ENCODE data around the gene DNAJC13. TPM values are rescaled to one million over a fixed set of nuclear protein-coding genes. Genes with fewer than 3 reads are reported as not detected.

The DNAJC13 gene
- polyA plus RNA-seq, 3 donors: 49.7 to 50.7 (median 50.5) TPM

GRCh38 chr3:132457286-132457685, 40.0 kb downstream of the DNAJC13 start:
- DNase-seq (ENCODE audit: low read depth in 3 of 3, low spot score in 2 of 3): no peak

- DNase-seq (ENCODE audit: low read depth in 3 of 3, low spot score in 2 of 3): no peak
Observed at GRCh38 chr3:132459551-132459950, 42.2 kb downstream of the DNAJC13 start.

- DNase-seq (ENCODE audit: low read depth in 3 of 3, low spot score in 2 of 3): no peak
Observed at GRCh38 chr3:132461544-132461943, 44.2 kb downstream of the DNAJC13 start.

- no peak for DNase-seq (ENCODE audit: low read depth in 3 of 3, low spot score in 2 of 3)
Observed at GRCh38 chr3:132464066-132464465, 46.8 kb downstream of the DNAJC13 start.

- no peak for DNase-seq (ENCODE audit: low read depth in 3 of 3, low spot score in 2 of 3)
Observed at GRCh38 chr3:132469326-132469725, 52.0 kb downstream of the DNAJC13 start.

- no peak for DNase-seq (ENCODE audit: low read depth in 3 of 3, low spot score in 2 of 3)
Observed at GRCh38 chr3:132486099-132486498, 68.8 kb downstream of the DNAJC13 start.

- no peak for DNase-seq (ENCODE audit: low read depth in 3 of 3, low spot score in 2 of 3)
Observed at GRCh38 chr3:132488151-132488550, 70.8 kb downstream of the DNAJC13 start.

GRCh38 chr3:132499071-132499470, 81.8 kb downstream of the DNAJC13 start:
- no peak for DNase-seq (ENCODE audit: low read depth in 3 of 3, low spot score in 2 of 3)

GRCh38 chr3:132503559-132503958, 86.3 kb downstream of the DNAJC13 start:
- no peak for DNase-seq (ENCODE audit: low read depth in 3 of 3, low spot score in 2 of 3)

GRCh38 chr3:132504375-132504933, 87.2 kb downstream of the DNAJC13 start:
- no peak for DNase-seq (ENCODE audit: low read depth in 3 of 3, low spot score in 2 of 3)

- peak in 1 of 3 donors; percentile 0 for DNase-seq (ENCODE audit: low read depth in 3 of 3, low spot score in 2 of 3)
Observed at GRCh38 chr3:132507657-132508056, 90.4 kb downstream of the DNAJC13 start.

- DNase-seq (ENCODE audit: low read depth in 3 of 3, low spot score in 2 of 3): no peak
Observed at GRCh38 chr3:132509096-132509495, 91.8 kb downstream of the DNAJC13 start.

- no peak for DNase-seq (ENCODE audit: low read depth in 3 of 3, low spot score in 2 of 3)
Observed at GRCh38 chr3:132509506-132509905, 92.2 kb downstream of the DNAJC13 start.

GRCh38 chr3:132513057-132513456, 95.8 kb downstream of the DNAJC13 start:
- no peak for DNase-seq (ENCODE audit: low read depth in 3 of 3, low spot score in 2 of 3)

GRCh38 chr3:132517311-132517710, 100.0 kb downstream of the DNAJC13 start:
- no peak for DNase-seq (ENCODE audit: low read depth in 3 of 3, low spot score in 2 of 3)

GRCh38 chr3:132519914-132520313, 102.6 kb downstream of the DNAJC13 start:
- DNase-seq (ENCODE audit: low read depth in 3 of 3, low spot score in 2 of 3): no peak

- DNase-seq (ENCODE audit: low read depth in 3 of 3, low spot score in 2 of 3): no peak
Observed at GRCh38 chr3:132521901-132522300, 104.6 kb downstream of the DNAJC13 start.

- no peak for DNase-seq (ENCODE audit: low read depth in 3 of 3, low spot score in 2 of 3)
Observed at GRCh38 chr3:132522353-132522752, 105.1 kb downstream of the DNAJC13 start.

- DNase-seq (ENCODE audit: low read depth in 3 of 3, low spot score in 2 of 3): no peak
Observed at GRCh38 chr3:132530624-132531023, 113.3 kb downstream of the DNAJC13 start.

- DNase-seq (ENCODE audit: low read depth in 3 of 3, low spot score in 2 of 3): peak; percentile 23 to 48 (median 35)
Observed at GRCh38 chr3:132535575-132536441, 118.5 kb downstream of the DNAJC13 start.

- no peak for DNase-seq (ENCODE audit: low read depth in 3 of 3, low spot score in 2 of 3)
Observed at GRCh38 chr3:132536442-132537153, 119.3 kb downstream of the DNAJC13 start.

- DNase-seq (ENCODE audit: low read depth in 3 of 3, low spot score in 2 of 3): no peak
Observed at GRCh38 chr3:132537297-132537696, 120.0 kb downstream of the DNAJC13 start.

Data from right renal cortex interstitium (tissue), 3 donors.